Cardiac fibroblast (primary cell): ENCODE data around the gene NRM.
A peak's percentile ranks its signal among the peaks of the same experiment; 100 is the strongest.

Experiments used
- DNase-seq, 2 donors: peaks; one replicate each; pipeline versions ENCODE4 v3.0.0 to v3.0.0-alpha.2; 2010; ENCODE audit warnings: low read depth in 2 of 2
- H3K4me3 ChIP-seq, 2 donors: replicated peaks in 1 of 2; 1 replicate in 1 of 2; 2 replicates in 1 of 2; pipeline ENCODE4 v1.5.1; 2011; ENCODE audit warnings: low read depth in 2 of 2, low read length in 2 of 2, mild to moderate bottlenecking in 2 of 2, moderate library complexity in 1 of 2
- CTCF ChIP-seq: IDR thresholded peaks from one replicate; pipeline ENCODE4 v1.5.1; 2011; ENCODE audit warnings: low read depth, mild to moderate bottlenecking, low read length, inconsistent platforms

Gene NRM

GRCh38 chr6:30643656-30644055 lies 47.1 kb downstream of the NRM start:
- peak in 1 of 2 donors; percentile 47 for DNase-seq
- TF ChIP-seq CTCF: no peak
- H3K4me3 ChIP-seq: no peak overlapping the region

DNA sequence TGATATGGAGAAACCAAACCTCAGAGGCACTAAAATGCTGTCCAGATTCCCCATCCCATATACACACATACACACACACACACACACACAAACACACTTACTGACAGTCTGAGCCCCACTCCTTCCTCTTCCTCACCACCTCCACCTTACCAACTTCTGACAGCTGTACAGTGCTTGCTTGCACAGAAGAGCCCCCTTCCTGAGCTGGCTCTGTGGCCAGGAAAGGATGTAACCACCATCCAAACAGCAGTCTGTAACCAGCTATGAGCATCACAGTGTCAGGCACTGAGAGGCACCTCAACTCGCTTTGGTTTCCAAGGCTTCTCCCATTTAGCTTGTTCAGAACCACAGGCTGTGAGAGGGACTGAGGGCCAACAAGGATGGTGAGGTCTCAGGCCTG lies 49.7 kb downstream of the NRM start:
- TF ChIP-seq CTCF: no peak
- no peak overlapping the region for H3K4me3 ChIP-seq
- no peak for DNase-seq

DNA sequence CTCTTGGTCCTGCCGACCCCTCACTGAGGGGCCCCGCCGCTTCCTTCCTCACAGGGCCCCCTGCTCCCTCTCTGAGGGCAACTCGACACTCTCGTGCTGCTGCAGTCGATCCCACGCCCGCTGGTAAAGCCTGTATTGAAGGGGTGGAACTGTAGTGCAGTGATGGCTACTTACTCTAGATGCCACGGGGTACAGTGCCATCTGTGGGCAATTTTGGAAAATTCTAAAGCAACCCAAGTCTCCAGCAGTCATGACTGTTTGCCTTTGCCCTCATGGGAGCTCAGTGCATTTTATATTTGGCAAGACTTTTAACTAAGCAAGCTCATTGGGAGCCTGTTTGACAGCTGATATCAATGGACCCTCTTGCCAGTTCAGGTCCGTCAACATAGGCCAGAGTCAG lies 50.3 kb downstream of the NRM start:
- no peak overlapping the region for H3K4me3 ChIP-seq
- DNase-seq: no peak
- no peak for TF ChIP-seq CTCF
